ENCODE data around the gene GABRG3.

GABRG3 gene

DNA sequence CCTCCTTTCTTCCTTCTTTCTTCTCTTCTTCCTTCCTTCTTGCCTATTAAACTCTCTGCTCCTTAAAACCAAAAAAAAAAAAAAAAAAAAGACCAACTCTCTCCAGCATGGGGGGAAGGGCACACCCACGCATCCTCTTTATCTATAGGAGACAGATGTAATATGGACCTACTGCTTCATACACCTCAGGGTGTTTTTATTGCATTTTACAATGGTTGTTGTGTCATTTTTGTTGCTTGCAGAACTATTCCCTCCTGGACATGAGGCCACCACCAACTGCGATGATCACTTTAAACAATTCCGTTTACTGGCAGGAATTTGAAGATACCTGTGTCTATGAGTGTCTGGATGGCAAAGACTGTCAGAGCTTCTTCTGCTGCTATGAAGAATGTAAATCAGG, 561.4 kb downstream of the GABRG3 start:
- Histone ChIP-seq H3K27me3 (ENCODE audit: control insufficient read depth in 5 of 5, insufficient read depth in 4 of 5, low read length in 5 of 5) (no peaks in the 10 kb centered on the region), H3K36me3 (ENCODE audit: control insufficient read depth in 5 of 5, insufficient read depth in 5 of 5, low read length in 5 of 5) (no peaks in the 10 kb centered on the region), H3K9me3 (ENCODE audit: control insufficient read depth in 5 of 5, low read length in 5 of 5) (peaks cover 0 to 8% (median 0%) of the 10 kb centered on the region in 5 donors), H3K27ac (ENCODE audit: low read depth, low read length) (no peak overlapping the region), H3K9ac (ENCODE audit: low read length in 5 of 5) (no peak overlapping the region), H3K4me3 (ENCODE audit: low read depth in 1 of 5, low read length in 5 of 5) (no peak overlapping the region), H3K4me1 (ENCODE audit: control insufficient read depth in 5 of 5, insufficient read depth in 5 of 5, low read length in 5 of 5) (no peaks in the 10 kb centered on the region)

DNA sequence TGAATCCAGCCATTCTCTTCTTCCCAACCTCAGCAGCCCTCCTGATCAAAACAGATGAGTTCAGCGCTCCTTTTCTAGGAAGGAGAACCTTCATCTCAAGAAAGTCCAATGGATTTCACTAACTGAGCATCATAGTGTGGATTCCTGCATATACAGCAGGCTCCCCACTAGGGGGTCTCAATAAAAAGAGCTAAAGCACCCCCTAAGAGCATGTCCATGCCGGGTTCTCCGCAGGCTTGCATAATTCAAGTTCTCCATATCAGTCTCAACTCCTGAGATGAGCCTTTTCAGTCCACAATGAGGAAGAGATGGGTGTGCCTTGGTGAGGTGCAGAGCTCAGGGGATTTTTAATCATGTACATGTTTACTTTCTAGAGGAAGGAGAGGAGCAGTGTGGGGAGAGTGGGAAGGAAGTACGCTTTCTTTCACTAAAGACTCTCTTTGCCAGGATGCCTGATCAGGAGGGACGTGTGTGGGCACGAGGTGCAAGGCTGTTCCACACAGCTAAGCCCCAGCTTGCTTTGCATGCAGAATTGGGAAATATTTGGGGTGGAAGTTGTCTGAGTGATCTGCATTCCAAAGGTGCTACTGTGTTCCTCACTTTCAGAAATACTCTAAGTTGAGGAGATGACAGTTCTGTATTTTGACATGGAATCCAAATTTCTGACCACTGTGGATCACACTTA, 564.6 kb downstream of the GABRG3 start:
- no peak overlapping the region for H3K4me3 ChIP-seq (ENCODE audit: low read depth in 1 of 5, low read length in 5 of 5)
- H3K4me1 ChIP-seq (ENCODE audit: control insufficient read depth in 5 of 5, insufficient read depth in 5 of 5, low read length in 5 of 5): no peaks in the 10 kb centered on the region
- no peak overlapping the region for H3K27ac ChIP-seq (ENCODE audit: low read depth, low read length)
- H3K27me3 ChIP-seq (ENCODE audit: control insufficient read depth in 5 of 5, insufficient read depth in 4 of 5, low read length in 5 of 5): no peaks in the 10 kb centered on the region
- peaks cover 0 to 10% (median 0%) of the 10 kb centered on the region in 5 donors for H3K9me3 ChIP-seq (ENCODE audit: control insufficient read depth in 5 of 5, low read length in 5 of 5)
- H3K9ac ChIP-seq (ENCODE audit: low read length in 5 of 5): no peak overlapping the region
- no peaks in the 10 kb centered on the region for H3K36me3 ChIP-seq (ENCODE audit: control insufficient read depth in 5 of 5, insufficient read depth in 5 of 5, low read length in 5 of 5)

DNA sequence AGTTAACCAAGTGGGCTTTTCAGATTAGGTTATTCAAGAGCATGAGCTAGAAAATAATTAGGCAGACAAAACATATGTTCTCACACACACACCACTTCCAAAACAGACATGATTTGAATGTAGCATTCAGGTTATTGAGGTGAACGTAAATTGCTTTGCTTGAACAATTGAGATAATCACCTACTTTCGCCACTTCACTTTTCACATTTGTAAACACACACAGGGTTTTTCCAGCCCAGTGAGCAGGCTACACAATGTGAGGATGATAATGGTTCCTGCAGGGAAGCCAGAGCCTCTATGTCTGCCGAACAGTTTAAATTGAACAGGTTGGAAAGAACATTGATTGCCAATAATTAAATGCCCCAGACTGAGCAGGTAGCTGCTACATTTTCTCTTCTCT, 567.3 kb downstream of the GABRG3 start:
- no peak overlapping the region for H3K9ac ChIP-seq (ENCODE audit: low read length in 5 of 5)
- no peaks in the 10 kb centered on the region for H3K36me3 ChIP-seq (ENCODE audit: control insufficient read depth in 5 of 5, insufficient read depth in 5 of 5, low read length in 5 of 5)

DNA sequence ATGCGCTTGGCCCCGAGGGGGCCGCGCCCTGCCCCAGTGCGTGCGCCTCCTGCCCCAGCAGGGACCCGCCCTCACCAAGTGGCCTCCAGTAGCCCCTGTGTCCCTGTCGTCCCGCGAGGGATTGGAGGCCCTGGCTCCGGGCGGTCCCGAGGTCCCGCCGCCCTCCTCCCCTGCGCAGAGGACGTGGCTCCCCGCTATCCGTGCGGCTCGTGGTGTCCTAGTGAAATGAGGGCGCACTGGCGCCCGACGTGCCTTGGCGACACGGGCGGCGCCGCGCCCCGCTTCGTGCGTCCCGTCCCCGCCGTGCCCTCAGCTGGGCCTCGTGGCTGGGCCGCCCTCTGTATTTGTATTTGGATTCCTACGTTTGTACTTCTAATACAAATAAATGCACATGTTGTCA, 570.6 kb downstream of the GABRG3 start:
- Histone ChIP-seq H3K4me1 (ENCODE audit: control insufficient read depth in 5 of 5, insufficient read depth in 5 of 5, low read length in 5 of 5) (no peaks in the 10 kb centered on the region), H3K27ac (ENCODE audit: low read depth, low read length) (no peak overlapping the region), H3K27me3 (ENCODE audit: control insufficient read depth in 5 of 5, insufficient read depth in 4 of 5, low read length in 5 of 5) (no peaks in the 10 kb centered on the region), H3K4me3 (ENCODE audit: low read depth in 1 of 5, low read length in 5 of 5) (no peak overlapping the region), H3K9me3 (ENCODE audit: control insufficient read depth in 5 of 5, low read length in 5 of 5) (peaks cover 0 to 2% (median 0%) of the 10 kb centered on the region in 5 donors), H3K36me3 (ENCODE audit: control insufficient read depth in 5 of 5, insufficient read depth in 5 of 5, low read length in 5 of 5) (no peaks in the 10 kb centered on the region), H3K9ac (ENCODE audit: low read length in 5 of 5) (no peak overlapping the region)

More for the DNA sequence above, 567.3 kb downstream of the GABRG3 start:
- Histone ChIP-seq H3K27me3 (ENCODE audit: control insufficient read depth in 5 of 5, insufficient read depth in 4 of 5, low read length in 5 of 5) (no peaks in the 10 kb centered on the region), H3K4me1 (ENCODE audit: control insufficient read depth in 5 of 5, insufficient read depth in 5 of 5, low read length in 5 of 5) (no peaks in the 10 kb centered on the region), H3K4me3 (ENCODE audit: low read depth in 1 of 5, low read length in 5 of 5) (no peak overlapping the region), H3K9me3 (ENCODE audit: control insufficient read depth in 5 of 5, low read length in 5 of 5) (peaks cover 0 to 2% (median 0%) of the 10 kb centered on the region in 5 donors), H3K27ac (ENCODE audit: low read depth, low read length) (no peak overlapping the region)

DNA sequence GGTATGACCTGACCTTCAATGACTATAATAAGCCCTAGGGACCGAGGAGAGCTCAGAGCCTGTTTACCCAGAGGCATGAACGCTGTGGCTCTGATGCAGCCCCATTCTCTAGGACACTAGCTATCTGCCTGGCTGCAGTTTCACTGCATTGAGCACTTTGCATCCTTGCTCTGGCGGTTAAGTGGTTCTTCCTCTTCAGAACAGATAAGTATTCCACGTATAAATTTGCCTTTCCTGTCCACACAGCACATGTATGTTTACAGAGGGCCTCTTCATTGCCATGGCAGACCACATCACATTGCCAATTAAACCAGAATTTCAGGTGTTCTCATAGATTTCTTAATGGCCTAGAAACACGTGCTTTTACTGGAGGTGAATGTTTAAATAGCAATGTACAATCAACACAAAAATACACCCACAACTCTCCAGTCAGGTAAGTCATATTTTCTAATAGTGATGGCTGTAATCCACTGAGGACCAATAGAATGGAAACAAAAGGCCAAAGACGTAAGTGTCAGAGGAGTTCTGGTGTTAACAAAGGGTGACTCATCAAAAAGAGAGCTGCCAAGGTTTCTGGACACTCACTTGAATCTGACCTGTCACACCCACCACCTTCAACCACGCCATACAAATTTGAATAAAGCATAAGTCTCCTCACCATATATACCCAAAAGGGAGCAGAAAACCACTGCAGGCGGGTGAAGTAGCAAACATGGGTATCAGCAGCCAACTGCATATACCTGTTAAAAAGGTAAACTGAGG, 574.7 kb downstream of the GABRG3 start:
- peaks cover 0 to 2% (median 0%) of the 10 kb centered on the region in 5 donors for H3K9me3 ChIP-seq (ENCODE audit: control insufficient read depth in 5 of 5, low read length in 5 of 5)
- no peak overlapping the region for H3K4me3 ChIP-seq (ENCODE audit: low read depth in 1 of 5, low read length in 5 of 5)

DNA sequence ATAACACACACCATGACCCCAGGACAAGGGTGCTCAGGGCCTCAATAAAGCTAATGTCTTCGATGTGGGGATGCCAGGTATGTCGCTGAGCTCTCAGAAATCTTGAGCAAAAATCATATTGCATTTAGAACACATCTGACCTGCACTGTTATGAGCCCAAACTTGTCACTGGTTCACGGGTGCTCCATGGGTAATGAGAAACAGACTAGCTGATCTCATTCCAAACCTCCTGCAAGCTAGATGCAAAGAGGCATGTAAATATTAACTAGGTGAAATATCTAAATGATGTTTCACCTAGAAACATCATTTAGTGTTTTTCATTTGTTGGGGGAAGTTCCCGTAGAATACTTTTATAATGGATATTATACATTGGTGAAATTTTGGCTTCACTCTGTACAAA, 578.8 kb downstream of the GABRG3 start:
- H3K9me3 ChIP-seq (ENCODE audit: control insufficient read depth in 5 of 5, low read length in 5 of 5): no peaks in the 10 kb centered on the region
- H3K27me3 ChIP-seq (ENCODE audit: control insufficient read depth in 5 of 5, insufficient read depth in 4 of 5, low read length in 5 of 5): no peaks in the 10 kb centered on the region
- no peak overlapping the region for H3K4me3 ChIP-seq (ENCODE audit: low read depth in 1 of 5, low read length in 5 of 5)
- no peak overlapping the region for H3K9ac ChIP-seq (ENCODE audit: low read length in 5 of 5)
- no peak overlapping the region for H3K27ac ChIP-seq (ENCODE audit: low read depth, low read length)
- no peaks in the 10 kb centered on the region for H3K36me3 ChIP-seq (ENCODE audit: control insufficient read depth in 5 of 5, insufficient read depth in 5 of 5, low read length in 5 of 5)
- H3K4me1 ChIP-seq (ENCODE audit: control insufficient read depth in 5 of 5, insufficient read depth in 5 of 5, low read length in 5 of 5): no peaks in the 10 kb centered on the region

More for the DNA sequence above, 574.7 kb downstream of the GABRG3 start:
- Histone ChIP-seq H3K27ac (ENCODE audit: low read depth, low read length) (no peak overlapping the region), H3K9ac (ENCODE audit: low read length in 5 of 5) (no peak overlapping the region), H3K4me1 (ENCODE audit: control insufficient read depth in 5 of 5, insufficient read depth in 5 of 5, low read length in 5 of 5) (no peaks in the 10 kb centered on the region), H3K36me3 (ENCODE audit: control insufficient read depth in 5 of 5, insufficient read depth in 5 of 5, low read length in 5 of 5) (no peaks in the 10 kb centered on the region), H3K27me3 (ENCODE audit: control insufficient read depth in 5 of 5, insufficient read depth in 4 of 5, low read length in 5 of 5) (no peaks in the 10 kb centered on the region)

DNA sequence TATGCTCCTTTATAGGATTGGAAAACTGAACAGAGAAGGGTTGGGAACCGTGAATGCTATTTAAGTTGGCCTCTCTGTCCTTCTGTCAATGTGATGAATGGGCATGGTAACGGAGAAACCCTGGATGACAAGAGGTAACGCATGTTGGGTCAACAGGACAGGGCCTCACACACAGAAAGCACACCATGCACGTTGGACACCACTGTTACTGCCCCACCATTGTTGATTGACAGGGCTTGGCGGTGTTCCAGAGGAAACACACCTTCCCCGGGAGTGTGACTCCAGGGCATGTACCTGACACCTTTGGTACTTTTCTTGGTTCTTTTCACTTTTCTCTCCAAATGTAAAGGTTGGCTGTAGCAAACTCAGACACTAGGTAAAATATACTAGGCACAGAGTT, 579.7 kb downstream of the GABRG3 start:
- H3K27me3 ChIP-seq (ENCODE audit: control insufficient read depth in 5 of 5, insufficient read depth in 4 of 5, low read length in 5 of 5): no peaks in the 10 kb centered on the region
- peaks cover 0 to 3% (median 0%) of the 10 kb centered on the region in 5 donors for H3K9me3 ChIP-seq (ENCODE audit: control insufficient read depth in 5 of 5, low read length in 5 of 5)
- H3K4me1 ChIP-seq (ENCODE audit: control insufficient read depth in 5 of 5, insufficient read depth in 5 of 5, low read length in 5 of 5): no peaks in the 10 kb centered on the region
- H3K27ac ChIP-seq (ENCODE audit: low read depth, low read length): no peak overlapping the region
- no peaks in the 10 kb centered on the region for H3K36me3 ChIP-seq (ENCODE audit: control insufficient read depth in 5 of 5, insufficient read depth in 5 of 5, low read length in 5 of 5)
- no peak overlapping the region for H3K4me3 ChIP-seq (ENCODE audit: low read depth in 1 of 5, low read length in 5 of 5)
- no peak overlapping the region for H3K9ac ChIP-seq (ENCODE audit: low read length in 5 of 5)

DNA sequence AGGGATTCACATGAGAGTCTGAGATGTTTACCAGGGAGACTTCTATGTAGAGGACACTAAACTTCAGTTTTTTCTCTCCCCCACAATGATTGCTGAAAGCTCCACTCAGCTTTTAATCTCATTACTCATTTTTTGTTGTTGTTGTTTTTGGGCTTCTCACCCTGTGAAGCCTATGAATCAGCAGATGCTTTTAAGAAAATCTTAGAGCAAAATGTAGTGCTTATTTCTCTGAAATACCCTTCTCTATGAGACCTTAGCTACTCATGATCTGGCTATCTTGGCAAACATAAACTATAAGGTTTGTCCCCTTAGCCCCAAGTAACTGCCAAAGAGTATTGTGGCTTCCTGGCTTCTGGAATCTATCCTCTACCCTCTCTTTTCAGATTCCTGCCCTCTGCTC, 590.8 kb downstream of the GABRG3 start:
- H3K4me3 ChIP-seq (ENCODE audit: low read depth in 1 of 5, low read length in 5 of 5): no peak overlapping the region
- no peaks in the 10 kb centered on the region for H3K36me3 ChIP-seq (ENCODE audit: control insufficient read depth in 5 of 5, insufficient read depth in 5 of 5, low read length in 5 of 5)
- H3K9me3 ChIP-seq (ENCODE audit: control insufficient read depth in 5 of 5, low read length in 5 of 5): peaks cover 0 to 12% (median 3%) of the 10 kb centered on the region in 5 donors
- H3K27me3 ChIP-seq (ENCODE audit: control insufficient read depth in 5 of 5, insufficient read depth in 4 of 5, low read length in 5 of 5): no peaks in the 10 kb centered on the region
- no peak overlapping the region for H3K27ac ChIP-seq (ENCODE audit: low read depth, low read length)
- no peak overlapping the region for H3K9ac ChIP-seq (ENCODE audit: low read length in 5 of 5)
- no peaks in the 10 kb centered on the region for H3K4me1 ChIP-seq (ENCODE audit: control insufficient read depth in 5 of 5, insufficient read depth in 5 of 5, low read length in 5 of 5)

DNA sequence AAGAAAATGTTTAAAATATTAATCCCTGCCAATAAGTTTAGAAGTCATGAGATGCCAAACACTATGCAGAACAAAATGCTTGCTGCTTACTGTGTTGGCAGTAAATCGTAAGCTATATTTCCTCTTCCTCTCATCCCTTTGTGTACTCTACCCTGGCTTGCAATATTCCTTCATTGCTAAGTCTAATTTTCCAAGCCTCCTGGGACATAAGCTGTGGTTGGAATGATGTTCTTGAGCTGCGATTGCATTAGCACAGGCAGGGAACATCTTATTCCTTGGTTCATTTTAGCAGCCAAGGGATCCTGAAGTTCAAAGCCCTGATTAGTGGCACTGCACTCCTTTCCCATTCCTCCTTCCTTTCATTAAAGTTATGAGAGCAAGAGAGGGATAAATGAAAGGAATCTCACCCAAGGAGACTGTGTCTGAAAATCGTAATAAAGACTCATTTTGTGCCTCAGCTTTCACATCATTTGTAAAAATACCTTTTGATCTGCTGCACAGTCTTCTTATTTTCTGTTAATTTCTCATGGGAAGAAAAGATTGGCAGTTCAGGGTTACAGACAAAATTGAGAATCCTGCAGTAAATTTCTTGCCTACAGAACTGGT, 592.9 kb downstream of the GABRG3 start:
- no peak overlapping the region for H3K9ac ChIP-seq (ENCODE audit: low read length in 5 of 5)
- H3K36me3 ChIP-seq (ENCODE audit: control insufficient read depth in 5 of 5, insufficient read depth in 5 of 5, low read length in 5 of 5): no peaks in the 10 kb centered on the region
- H3K27ac ChIP-seq (ENCODE audit: low read depth, low read length): no peak overlapping the region
- no peak overlapping the region for H3K4me3 ChIP-seq (ENCODE audit: low read depth in 1 of 5, low read length in 5 of 5)
- H3K4me1 ChIP-seq (ENCODE audit: control insufficient read depth in 5 of 5, insufficient read depth in 5 of 5, low read length in 5 of 5): no peaks in the 10 kb centered on the region
- no peaks in the 10 kb centered on the region for H3K27me3 ChIP-seq (ENCODE audit: control insufficient read depth in 5 of 5, insufficient read depth in 4 of 5, low read length in 5 of 5)
- H3K9me3 ChIP-seq (ENCODE audit: control insufficient read depth in 5 of 5, low read length in 5 of 5): peaks cover 0 to 12% (median 3%) of the 10 kb centered on the region in 5 donors

DNA sequence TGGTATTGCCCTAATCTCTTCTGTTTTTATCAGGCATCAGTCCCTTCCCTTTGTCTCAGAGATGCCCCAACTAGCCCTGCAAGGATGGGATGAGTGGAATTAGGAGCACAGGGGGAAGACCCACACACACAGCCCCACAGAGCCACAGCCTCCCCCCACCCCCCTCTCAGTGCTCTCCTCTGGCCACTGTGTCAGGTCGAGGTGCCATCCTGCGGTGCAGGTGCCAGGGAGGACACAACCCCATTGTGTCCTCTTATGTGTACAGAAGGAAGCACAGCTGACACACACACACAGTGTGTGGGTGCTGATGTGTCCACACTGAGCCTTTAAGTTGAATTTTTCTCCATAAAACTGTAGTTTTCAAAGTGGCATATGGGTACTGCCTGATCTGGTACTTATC, 593.7 kb downstream of the GABRG3 start:
- H3K4me1 ChIP-seq (ENCODE audit: control insufficient read depth in 5 of 5, insufficient read depth in 5 of 5, low read length in 5 of 5): no peaks in the 10 kb centered on the region
- H3K4me3 ChIP-seq (ENCODE audit: low read depth in 1 of 5, low read length in 5 of 5): no peak overlapping the region
- H3K9me3 ChIP-seq (ENCODE audit: control insufficient read depth in 5 of 5, low read length in 5 of 5): peaks cover 0 to 12% (median 3%) of the 10 kb centered on the region in 5 donors
- H3K27me3 ChIP-seq (ENCODE audit: control insufficient read depth in 5 of 5, insufficient read depth in 4 of 5, low read length in 5 of 5): no peaks in the 10 kb centered on the region
- no peaks in the 10 kb centered on the region for H3K36me3 ChIP-seq (ENCODE audit: control insufficient read depth in 5 of 5, insufficient read depth in 5 of 5, low read length in 5 of 5)
- H3K9ac ChIP-seq (ENCODE audit: low read length in 5 of 5): no peak overlapping the region
- H3K27ac ChIP-seq (ENCODE audit: low read depth, low read length): no peak overlapping the region

Measured in subcutaneous abdominal adipose tissue (tissue), 5 donors.